HEK293 (cell line): ENCODE measurements around the gene SLFNL1.

Source experiments
- MYNN ChIP-seq: fragments of 450-650 bp; formaldehyde crosslinking; IDR thresholded peaks from 2 replicates; pipeline ENCODE4 v1.5.1; 2016; ENCODE audit warnings: missing biosample characterization, missing genetic modification characterization, borderline replicate concordance
- REPIN1 ChIP-seq: fragments of 450-650 bp; formaldehyde crosslinking; IDR thresholded peaks from 2 replicates; pipeline ENCODE4 v1.5.1; 2017; ENCODE audit warnings: missing biosample characterization, missing genetic modification characterization, low read depth
- SETDB1 ChIP-seq: IDR thresholded peaks from one replicate; pipeline ENCODE4 v1.6.1; 2017; ENCODE audit warnings: mild to moderate bottlenecking, low read length, moderate library complexity, mixed read lengths; ENCODE audit not compliant: insufficient read length
- SP2 ChIP-seq: fragments of 450-650 bp; formaldehyde crosslinking; IDR thresholded peaks from 2 replicates; pipeline ENCODE4 v1.5.1; 2016; ENCODE audit warnings: missing biosample characterization, missing genetic modification characterization
- YY1 ChIP-seq: fragments of 450-650 bp; formaldehyde crosslinking; IDR thresholded peaks from 2 replicates; pipeline ENCODE4 v1.5.1; 2018; ENCODE audit warnings: missing biosample characterization, missing genetic modification characterization
- ZEB2 ChIP-seq: fragments of 450-650 bp; formaldehyde crosslinking; IDR thresholded peaks from 2 replicates; pipeline ENCODE4 v1.5.1; 2016; ENCODE audit warnings: missing biosample characterization, missing genetic modification characterization
- ZNF112 ChIP-seq: fragments of 450-650 bp; formaldehyde crosslinking; IDR thresholded peaks from 2 replicates; pipeline ENCODE4 v1.5.0; 2017; ENCODE audit warnings: missing biosample characterization, missing genetic modification characterization
- ZNF248 ChIP-seq: fragments of 450-650 bp; formaldehyde crosslinking; IDR thresholded peaks from 2 replicates; pipeline ENCODE4 v1.5.1; 2017; ENCODE audit warnings: missing biosample characterization, missing genetic modification characterization
- ZNF501 ChIP-seq: fragments of 450-650 bp; formaldehyde crosslinking; IDR thresholded peaks from 2 replicates; pipeline ENCODE4 v1.5.1; 2016; ENCODE audit warnings: missing biosample characterization, missing genetic modification characterization
- ZNF549 ChIP-seq: fragments of 450-650 bp; IDR thresholded peaks from 2 replicates; pipeline ENCODE4 v1.5.1; 2018; ENCODE audit warnings: missing biosample characterization, missing genetic modification characterization, mild to moderate bottlenecking, inconsistent platforms, moderate library complexity
- ZNF830 ChIP-seq: fragments of 450-650 bp; IDR thresholded peaks from 2 replicates; pipeline ENCODE4 v1.5.0; 2018; ENCODE audit warnings: missing biosample characterization, missing genetic modification characterization, low read depth, mild to moderate bottlenecking, moderate library complexity
- TF ChIP-seq, protein P1 (sequence below): fragments of 450-650 bp; formaldehyde crosslinking; IDR thresholded peaks from 2 replicates; pipeline ENCODE4 v1.5.1; 2016; ENCODE audit warnings: missing biosample characterization, missing genetic modification characterization
- TF ChIP-seq, protein P2 (sequence below): fragments of 450-650 bp; formaldehyde crosslinking; IDR thresholded peaks from 2 replicates; pipeline ENCODE4 v1.5.1; 2016; ENCODE audit warnings: missing biosample characterization, missing genetic modification characterization, low read depth
- TF ChIP-seq, protein P3 (sequence below): fragments of 450-650 bp; formaldehyde crosslinking; conservative IDR thresholded peaks from 2 replicates; pipeline ENCODE4 v1.5.1; 2016; ENCODE audit warnings: low read depth, missing biosample characterization, missing genetic modification characterization

GRCh38 chr1:40985875-40986274 lies 35.6 kb downstream of the SLFNL1 start:
- no peak for TF ChIP-seq ZNF248
- TF ChIP-seq, protein P1, sequence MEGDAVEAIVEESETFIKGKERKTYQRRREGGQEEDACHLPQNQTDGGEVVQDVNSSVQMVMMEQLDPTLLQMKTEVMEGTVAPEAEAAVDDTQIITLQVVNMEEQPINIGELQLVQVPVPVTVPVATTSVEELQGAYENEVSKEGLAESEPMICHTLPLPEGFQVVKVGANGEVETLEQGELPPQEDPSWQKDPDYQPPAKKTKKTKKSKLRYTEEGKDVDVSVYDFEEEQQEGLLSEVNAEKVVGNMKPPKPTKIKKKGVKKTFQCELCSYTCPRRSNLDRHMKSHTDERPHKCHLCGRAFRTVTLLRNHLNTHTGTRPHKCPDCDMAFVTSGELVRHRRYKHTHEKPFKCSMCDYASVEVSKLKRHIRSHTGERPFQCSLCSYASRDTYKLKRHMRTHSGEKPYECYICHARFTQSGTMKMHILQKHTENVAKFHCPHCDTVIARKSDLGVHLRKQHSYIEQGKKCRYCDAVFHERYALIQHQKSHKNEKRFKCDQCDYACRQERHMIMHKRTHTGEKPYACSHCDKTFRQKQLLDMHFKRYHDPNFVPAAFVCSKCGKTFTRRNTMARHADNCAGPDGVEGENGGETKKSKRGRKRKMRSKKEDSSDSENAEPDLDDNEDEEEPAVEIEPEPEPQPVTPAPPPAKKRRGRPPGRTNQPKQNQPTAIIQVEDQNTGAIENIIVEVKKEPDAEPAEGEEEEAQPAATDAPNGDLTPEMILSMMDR (tag by site-specific recombination), result no peak
- no peak for TF ChIP-seq ZNF549 (tag by site-specific recombination)
- TF ChIP-seq REPIN1 (tag by site-specific recombination), result no peak
- TF ChIP-seq, protein P2, sequence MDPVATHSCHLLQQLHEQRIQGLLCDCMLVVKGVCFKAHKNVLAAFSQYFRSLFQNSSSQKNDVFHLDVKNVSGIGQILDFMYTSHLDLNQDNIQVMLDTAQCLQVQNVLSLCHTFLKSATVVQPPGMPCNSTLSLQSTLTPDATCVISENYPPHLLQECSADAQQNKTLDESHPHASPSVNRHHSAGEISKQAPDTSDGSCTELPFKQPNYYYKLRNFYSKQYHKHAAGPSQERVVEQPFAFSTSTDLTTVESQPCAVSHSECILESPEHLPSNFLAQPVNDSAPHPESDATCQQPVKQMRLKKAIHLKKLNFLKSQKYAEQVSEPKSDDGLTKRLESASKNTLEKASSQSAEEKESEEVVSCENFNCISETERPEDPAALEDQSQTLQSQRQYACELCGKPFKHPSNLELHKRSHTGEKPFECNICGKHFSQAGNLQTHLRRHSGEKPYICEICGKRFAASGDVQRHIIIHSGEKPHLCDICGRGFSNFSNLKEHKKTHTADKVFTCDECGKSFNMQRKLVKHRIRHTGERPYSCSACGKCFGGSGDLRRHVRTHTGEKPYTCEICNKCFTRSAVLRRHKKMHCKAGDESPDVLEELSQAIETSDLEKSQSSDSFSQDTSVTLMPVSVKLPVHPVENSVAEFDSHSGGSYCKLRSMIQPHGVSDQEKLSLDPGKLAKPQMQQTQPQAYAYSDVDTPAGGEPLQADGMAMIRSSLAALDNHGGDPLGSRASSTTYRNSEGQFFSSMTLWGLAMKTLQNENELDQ (tag by site-specific recombination), result no peak
- no peak for TF ChIP-seq MYNN
- TF ChIP-seq ZNF501 (tag by site-specific recombination), result no peak
- TF ChIP-seq ZEB2, result no peak
- no peak for TF ChIP-seq SETDB1
- TF ChIP-seq, protein P3, sequence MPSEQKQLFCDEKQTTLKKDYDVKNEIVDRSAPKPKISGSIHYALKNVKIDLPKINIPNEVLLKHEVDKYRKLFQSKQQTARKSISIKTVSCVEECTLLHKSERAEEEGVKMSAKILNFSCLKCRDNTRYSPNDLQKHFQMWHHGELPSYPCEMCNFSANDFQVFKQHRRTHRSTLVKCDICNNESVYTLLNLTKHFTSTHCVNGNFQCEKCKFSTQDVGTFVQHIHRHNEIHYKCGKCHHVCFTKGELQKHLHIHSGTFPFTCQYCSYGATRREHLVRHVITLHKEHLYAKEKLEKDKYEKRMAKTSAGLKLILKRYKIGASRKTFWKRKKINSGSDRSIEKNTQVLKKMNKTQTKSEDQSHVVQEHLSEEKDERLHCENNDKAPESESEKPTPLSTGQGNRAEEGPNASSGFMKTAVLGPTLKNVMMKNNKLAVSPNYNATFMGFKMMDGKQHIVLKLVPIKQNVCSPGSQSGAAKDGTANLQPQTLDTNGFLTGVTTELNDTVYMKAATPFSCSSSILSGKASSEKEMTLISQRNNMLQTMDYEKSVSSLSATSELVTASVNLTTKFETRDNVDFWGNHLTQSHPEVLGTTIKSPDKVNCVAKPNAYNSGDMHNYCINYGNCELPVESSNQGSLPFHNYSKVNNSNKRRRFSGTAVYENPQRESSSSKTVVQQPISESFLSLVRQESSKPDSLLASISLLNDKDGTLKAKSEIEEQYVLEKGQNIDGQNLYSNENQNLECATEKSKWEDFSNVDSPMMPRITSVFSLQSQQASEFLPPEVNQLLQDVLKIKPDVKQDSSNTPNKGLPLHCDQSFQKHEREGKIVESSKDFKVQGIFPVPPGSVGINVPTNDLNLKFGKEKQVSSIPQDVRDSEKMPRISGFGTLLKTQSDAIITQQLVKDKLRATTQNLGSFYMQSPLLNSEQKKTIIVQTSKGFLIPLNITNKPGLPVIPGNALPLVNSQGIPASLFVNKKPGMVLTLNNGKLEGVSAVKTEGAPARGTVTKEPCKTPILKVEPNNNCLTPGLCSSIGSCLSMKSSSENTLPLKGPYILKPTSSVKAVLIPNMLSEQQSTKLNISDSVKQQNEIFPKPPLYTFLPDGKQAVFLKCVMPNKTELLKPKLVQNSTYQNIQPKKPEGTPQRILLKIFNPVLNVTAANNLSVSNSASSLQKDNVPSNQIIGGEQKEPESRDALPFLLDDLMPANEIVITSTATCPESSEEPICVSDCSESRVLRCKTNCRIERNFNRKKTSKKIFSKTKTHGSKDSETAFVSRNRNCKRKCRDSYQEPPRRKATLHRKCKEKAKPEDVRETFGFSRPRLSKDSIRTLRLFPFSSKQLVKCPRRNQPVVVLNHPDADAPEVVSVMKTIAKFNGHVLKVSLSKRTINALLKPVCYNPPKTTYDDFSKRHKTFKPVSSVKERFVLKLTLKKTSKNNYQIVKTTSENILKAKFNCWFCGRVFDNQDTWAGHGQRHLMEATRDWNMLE (tag by site-specific recombination), result no peak
- TF ChIP-seq ZNF830 (tag by site-specific recombination), result no peak
- no peak for TF ChIP-seq YY1
- TF ChIP-seq SP2 (tag by site-specific recombination), result no peak
- TF ChIP-seq ZNF112, result no peak
